LoVo (cell line): ENCODE data around the gene HDAC9.
"Not testable (repeated sequence)": the region's sequence is repeated elsewhere in the genome, so short reads cannot be mapped to it uniquely, and the experiment has no call there.

Experiments
- DNase-seq: peaks from one replicate; pipeline ENCODE4 v3.0.0-alpha.2; 2016; ENCODE audit warnings: low spot score

The HDAC9 gene

DNA sequence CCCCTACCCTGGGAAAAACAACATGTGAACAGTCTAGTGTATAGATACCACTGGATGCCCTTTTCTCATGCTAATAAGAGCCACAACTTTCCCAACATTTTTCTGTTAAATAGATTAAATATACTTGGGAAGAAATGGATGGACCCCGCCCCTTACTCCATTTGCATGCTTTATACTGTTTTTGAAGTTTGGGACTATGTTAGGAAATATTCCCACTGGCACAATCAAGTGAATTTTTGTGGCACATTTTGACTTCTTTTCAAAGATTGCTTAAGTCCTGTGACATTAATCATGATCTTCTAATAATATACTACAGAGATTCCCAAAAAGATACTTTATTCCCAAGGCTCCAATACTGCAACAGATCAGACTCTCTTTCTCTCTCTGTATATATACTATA, 405.3 kb downstream of the HDAC9 start:
- no peak for DNase-seq

DNA sequence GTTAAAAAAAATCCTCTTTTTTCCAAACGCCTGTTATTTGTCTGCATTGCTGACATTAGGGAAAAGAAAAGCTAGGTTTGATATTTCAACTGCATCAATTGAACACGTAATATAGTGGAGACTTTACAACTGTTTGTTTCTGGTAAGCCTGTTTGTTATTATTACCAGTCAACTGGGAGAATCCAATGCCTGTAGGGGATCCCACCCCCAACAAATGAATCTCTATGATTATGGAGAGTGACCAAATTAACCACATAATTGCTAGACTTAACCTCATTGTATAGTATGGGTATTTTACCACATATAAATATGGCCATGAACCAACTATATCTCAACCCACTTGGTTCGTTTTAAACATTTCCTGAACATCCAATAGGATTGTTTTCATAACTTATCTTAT, 405.8 kb downstream of the HDAC9 start:
- DNase-seq, result no peak

DNA sequence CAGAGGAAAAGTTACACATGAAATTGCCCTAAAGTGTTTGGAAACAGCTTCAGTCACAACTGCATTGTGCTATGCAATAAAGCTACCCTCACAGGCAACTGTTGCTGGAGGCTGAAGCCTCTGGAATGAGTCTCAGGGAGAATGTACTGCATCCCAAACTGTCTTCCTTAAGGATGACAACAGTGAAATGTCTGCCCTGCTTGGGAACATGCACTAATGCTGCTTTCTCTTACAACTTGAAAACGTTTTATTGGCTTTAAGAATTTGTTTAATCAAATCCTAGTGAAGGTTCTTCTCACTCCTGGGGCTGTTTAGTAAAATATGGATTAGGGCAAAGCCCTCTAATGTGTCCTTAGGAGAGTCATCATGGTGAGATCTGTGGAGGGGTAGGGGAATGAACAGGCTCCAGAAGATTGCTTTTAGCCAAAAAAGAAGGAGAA, 406.5 kb downstream of the HDAC9 start:
- no peak for DNase-seq

DNA sequence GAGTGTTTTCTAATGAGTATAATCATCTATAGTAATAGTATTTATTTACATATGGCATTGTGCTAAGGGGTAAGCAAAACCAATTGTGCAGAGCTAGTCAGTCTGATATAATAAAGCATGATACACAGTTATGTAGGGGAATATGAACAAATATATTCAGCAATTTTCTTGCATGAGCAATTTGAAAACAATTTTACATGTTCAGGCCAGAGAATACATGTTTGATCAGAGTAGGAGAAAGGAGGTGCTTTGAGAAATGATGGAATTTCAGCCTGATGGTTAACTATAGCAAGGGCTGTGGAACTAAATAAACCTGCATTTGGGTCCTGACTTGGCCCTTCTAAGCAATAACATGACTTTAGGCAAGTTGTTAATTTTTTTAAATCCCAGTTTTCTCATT, 407.3 kb downstream of the HDAC9 start:
- no peak for DNase-seq

DNA sequence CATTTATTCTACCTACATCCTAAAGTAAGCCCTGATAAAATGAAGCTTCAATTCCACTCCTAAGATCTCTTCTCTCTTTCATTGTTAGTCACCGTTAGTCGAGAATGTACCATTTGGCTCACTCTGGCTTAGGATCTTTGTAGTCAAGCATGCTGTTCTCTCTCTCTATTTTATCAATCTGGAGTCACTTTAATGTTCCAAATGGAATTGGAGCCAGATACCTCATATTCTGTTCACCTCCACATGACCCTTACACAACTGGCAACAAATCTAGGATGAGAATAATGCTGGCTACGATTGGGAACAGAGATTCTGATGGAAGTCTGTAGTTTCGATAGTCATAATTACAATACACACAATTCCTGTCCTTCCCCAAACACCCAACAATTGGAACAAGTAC, 408.1 kb downstream of the HDAC9 start:
- no peak for DNase-seq

DNA sequence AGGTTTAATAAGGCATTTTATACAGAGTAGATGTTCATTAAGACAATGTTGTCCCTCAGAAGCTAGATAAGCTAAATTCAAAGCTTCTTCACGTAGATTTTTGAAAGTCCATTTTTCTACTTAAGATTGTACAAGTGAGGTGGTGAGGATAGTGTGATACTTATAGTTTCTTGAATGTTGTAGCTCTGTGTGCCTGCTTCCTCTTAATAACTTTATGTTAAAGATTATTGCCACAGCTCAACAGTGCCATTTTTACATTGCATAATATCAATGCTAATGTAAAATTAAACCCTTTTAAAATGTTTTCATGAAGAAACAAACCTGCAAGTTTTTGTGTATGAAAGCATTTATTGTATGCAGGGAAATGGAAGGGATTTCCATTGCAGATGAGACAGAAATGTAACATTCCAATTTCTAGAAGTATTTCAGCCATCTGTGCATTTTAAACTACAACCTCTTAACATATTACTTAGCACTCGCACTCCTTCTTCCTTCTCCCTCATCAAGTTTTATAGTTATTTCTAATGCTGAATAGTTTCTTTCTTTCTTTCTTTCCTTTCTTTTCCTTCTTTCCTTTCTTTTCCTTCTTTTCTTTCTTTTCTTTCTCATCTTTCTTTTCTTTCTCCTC, 409.9 kb downstream of the HDAC9 start:
- no peak for DNase-seq

DNA sequence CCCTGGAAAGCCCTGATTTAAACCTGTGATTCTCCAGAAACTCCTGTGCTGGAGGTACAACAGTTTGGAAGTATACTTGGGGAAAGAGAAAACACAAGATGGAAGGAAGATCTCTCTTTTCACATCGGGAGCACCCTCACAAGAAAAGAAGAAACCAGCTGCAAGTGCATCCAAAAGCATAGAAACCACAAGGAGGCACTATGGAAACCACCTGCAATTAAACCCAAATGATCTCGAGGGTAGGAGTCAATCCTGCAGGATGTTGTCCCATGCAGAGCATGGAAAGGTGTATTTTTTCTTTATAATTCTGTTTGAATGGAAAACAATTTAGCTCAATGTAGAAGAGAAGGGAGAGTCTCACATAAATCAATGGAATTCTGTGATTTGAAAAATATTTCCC, 411.4 kb downstream of the HDAC9 start:
- no peak for DNase-seq

DNA sequence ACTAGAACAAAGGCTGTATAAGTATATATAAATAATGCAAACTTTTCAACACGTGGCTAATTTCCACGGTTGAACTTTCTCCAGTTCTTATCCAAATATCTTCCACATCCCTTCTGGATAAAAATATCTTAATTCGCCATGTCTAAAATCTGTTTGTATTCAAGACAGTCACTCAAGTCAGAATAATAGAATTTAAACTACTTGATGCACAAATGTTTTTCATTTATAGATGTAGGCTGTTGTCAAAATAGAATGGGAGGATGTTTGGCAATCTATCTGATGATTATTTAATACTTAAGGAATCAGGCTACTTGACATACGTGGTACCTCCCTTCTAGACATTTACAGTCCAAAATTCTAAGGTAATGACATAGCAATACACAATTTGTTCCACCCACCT, 417.6 kb downstream of the HDAC9 start:
- no peak for DNase-seq

DNA sequence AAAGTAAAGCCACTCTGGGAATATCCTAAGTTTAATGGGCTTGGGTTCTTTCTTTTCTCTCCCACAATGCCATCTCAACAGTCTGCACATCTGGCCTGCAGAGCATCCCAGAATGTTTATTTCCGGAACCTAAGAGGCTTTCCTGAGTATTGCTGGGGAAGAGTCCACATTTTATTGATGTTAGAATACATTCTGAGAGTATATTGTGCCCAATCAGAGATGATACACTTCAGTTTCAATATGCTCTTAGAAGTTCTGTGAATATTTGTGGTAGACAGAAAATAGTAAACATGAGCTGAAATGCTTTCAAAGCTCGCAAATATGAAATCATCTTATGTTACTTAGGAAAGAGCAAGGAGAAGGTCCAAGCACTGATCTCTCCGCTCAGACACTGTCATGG, 421.3 kb downstream of the HDAC9 start:
- no peak for DNase-seq

DNA sequence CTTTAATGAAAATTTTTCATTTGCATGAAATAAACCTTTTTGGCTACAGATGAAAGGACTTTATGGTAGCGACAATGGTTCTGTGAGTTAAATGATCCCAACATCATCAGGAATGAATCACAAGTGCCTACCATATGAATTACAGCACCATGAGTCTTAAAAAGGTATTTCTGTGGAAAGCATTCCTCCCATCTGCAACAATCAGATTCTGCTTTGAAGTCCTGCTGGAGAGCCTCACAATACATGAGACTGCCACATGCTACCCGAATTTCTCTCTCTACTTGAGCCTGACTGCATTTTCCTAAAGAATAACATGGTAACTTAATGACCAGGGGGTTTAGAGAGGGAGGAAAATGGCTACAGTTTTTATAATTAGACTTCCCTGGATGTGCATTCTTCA, 431.6 kb downstream of the HDAC9 start:
- DNase-seq, result no peak

DNA sequence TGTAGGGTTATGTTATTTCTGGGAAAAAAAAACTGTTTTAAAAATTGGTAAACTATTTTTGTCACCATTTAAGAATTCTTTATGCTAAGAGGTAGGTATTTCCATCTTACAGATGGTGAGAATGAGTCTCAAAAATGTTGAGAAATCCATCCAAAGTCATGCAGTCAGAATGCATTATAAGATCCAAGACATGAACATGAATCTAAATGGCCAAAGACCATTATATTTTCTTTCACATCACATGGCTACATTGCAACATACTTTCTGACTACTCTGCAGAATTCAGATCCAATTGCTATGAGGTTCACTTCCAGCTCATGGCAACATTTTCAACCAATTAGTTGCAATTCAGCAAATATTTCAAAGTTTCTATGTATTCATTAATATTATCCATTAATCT, 440.7 kb downstream of the HDAC9 start:
- DNase-seq, result no peak

DNA sequence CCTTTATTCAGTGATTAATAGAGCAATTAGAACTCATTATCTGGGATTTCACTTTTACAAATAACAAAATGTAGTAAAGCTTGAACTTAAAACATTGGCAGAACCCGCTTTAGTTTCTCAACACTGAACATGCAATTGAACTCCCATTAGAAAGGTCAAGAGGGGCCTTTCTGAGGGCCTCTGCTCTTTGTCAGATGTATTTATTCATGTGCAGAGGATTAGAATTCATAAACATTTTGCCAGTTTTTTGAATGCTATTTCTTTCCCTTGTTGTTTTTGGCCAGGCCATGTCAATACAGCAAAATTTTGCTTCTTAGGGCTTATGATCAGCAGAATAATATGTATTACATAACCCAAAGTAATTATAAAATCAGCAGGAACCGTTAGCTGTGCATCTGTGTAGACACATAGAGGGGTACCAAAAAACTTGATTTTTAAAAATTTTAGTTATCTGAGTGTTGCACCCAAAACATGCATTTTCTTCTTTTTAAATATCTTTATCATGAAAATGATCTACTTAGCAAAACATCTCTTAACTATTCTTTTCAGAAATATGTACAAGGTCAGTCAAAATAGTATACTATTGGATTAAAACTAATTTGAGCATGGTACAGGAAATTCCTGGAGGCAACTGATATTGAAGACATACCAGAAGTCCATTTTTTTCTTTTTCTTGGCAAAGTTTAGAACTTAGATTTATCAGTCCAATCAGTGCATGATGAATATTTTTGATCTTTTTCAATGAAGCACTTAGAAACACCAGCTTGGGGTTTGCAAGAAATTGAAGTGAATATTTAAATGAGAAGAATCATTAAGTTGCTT, 444.4 kb downstream of the HDAC9 start:
- no peak for DNase-seq

DNA sequence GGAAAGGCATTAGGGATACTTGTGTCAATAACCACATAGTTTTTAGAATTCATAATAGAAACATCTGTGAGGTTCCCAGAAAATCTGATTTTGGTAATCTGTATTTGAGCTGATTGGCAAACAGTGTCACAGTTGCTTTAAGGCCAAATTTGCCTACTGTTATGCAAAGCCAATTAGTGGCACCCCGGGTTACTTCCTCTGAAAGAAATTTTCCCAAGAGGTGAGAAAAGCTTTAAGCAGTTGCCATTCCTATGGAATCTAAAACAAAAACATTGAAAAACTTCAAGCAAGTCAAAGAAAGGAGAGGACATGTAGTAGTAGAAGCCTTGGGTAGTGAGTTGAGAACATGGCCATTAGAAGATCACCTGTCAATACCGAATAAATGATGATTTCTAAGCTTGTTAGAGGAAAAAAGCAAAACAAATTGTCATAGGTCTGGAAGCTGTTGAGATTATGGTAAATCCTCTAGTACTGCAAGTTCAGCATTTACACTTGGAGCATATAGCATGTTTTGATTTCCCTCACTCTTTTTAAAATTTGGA, 445.1 kb downstream of the HDAC9 start:
- no peak for DNase-seq

DNA sequence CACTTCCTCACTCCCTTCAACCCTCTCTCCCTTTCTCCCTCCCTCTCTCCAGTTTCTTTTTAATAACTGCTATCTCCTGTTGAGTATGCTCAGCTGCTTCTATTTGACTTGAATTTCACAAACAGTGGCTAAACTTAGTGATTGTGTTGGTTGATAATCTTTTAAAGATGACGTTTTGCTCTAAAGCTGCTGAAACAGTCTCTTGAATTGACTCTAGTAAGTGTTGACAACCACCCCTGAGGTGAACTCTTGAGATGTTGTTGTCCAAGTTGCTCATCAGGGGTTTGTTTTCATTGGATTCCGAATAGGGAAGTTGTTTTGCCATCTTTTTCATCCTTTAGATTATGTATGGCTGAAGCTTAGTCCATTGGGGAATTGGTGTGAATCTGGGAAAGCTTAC, 445.7 kb downstream of the HDAC9 start:
- no peak for DNase-seq

DNA sequence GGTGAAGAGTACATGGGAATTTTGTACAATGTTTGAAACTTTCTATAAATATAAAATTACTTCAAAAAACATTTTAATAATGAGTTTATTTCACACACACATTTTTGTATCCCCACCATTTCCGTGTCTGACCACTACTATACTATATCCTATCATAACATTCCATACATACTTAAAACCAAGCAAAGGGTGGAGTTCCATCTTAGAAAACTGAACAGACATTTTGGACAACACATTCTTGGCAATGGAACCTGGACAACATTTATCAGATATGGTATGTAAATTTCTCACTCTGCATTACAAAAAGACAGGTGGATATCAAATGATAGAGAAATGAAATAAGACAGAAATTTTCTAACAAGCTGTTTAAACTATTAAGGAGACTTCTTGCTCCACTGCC, 453.0 kb downstream of the HDAC9 start:
- no peak for DNase-seq

DNA sequence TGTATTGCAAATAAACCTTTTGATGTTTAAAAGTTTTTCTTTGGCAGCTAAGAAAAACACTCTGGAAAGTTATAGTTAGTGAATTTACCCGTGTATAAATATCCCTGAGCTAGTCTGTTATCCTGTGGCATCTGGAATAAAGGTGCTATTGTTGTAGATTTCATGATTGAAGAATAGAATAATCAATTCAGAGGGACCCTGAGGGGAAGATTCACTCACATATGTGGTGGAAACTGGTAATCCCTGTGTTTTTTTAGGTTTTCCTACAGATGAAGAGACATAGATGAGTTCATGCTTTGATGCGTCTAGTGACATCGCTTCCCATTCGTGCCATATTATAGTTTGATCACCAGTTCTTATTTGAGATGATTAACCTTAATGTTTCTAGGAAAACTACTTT, 457.3 kb downstream of the HDAC9 start:
- DNase-seq, result no peak

DNA sequence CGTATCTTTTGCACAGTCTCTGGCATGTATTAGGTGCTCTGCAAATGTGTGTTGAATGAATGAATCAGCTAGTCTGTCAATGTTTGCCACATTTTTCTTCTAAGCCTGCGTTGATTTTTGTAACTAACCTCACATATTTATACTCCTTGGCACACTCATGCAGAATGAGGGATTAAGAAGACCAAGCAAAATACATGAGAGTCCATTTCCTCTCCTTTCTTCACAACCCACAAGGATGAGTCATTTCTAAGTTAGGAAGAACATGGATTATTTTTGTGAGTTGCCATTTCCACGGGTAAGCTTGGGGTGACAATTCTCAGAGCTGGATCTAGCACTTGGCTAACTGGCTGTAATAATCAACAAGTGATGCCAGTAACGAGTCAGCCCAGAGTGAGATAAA, 463.1 kb downstream of the HDAC9 start:
- no peak for DNase-seq

DNA sequence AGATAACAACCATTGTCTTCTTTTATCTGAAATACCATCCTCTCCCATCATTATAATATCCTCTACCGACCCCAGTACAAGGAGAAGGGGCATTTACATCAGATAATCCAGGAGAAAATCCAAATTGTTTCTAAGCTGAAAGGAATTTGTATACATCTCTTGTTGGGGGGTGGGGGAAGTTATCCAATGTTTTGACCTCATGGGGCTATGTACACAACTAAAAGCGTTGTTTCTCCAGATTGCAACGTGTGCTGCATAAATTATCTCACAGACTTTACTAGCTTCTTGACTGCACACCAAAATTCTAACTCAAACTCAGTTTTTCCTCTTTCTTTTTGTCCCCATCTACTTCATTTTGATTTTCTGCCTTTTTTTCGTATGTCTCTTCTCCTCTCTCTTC, 465.2 kb downstream of the HDAC9 start:
- no peak for DNase-seq

DNA sequence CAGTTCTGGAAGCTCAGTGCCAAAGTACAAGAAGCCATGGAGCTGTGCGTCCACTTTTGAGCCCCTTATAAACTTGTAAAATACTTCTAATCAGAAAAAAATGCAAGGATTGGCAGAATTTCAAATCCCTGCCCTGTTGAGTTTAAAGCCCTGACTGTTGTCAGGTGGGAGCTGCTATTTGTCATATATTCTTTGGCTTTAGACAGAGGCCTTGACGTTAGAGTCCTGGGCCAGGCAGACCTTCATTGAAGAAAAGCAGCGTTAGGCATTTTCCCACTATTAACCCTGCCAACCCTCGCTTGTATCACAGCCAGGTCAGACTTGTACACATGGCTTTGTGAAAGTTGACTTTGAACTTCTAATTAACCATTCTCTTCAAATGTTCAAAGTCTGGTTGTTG, 466.5 kb downstream of the HDAC9 start:
- DNase-seq, result peak; percentile 13

DNA sequence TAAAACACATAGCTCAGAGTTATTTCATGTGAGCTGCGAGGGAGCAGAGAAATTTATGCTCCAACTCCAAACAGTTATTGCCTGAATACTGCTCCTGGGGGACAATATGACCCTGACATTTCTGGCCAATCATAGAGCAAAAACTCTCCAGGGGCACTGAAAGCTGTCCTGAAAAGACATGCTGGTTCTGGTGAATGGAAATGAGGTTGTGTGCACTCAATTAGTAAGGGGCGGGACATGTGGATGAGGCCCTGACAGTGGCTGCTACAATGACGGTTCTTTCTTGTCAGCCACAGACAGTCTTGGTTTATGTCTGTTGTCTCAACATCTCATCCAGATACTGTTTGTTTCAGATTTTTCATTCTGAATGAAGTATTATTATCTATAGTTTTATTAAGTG, 470.1 kb downstream of the HDAC9 start:
- no peak for DNase-seq

DNA sequence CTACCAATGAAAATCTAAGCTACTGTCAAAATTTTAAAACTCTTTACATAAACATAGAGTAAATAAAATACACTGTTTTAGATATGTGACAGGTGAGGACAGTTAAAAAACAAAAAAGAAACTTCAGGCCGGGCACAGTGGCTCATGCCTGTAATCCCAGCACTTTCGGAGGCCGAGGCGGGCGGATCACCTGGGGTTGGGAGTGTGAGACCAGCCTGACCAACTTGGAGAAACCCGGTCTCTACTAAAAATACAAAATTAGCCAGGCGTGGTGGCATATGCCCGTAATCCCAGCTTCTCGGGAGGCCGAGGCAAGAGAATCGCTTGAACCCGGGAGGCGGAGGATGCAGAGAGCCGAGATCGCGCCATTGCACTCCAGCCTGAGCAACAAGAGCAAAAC, 472.2 kb downstream of the HDAC9 start:
- DNase-seq, result not testable (repeated sequence)

DNA sequence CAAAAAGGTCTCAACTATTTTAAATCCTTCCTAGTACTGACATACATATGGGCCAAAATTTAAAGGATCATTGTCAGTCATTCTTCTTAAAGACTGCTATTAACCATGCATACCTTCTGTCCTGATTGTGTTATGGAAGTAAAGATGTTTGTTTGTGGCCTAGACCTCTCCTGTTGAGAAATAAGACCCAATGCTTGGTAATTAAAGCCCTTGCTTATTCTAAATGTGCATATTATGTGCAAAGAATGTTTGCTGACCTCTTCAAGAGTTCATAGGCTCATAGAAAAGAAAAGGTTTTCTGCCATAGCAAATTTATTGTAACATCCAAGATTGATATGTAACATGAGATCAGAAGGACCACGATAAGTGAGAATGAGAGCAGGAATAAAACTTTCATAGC, 476.3 kb downstream of the HDAC9 start:
- no peak for DNase-seq

DNA sequence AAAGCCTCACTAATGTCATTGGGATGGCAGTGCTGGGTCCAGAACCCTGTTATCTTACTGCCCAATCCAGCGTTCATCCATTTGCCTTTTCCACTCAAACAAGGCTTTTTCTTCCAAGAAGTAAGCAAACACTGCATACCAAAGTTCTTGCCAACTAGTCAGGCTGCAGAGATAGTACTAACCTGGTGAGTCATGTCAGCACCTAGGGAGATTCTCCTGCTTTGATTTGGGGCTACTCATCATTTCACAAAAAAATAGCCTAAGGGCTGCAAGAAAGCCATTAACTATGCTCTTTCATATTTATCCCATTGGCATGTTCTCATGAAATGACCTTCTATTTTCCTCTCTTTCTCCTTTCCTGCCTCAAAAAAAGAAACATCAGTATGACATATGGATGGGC, 479.3 kb downstream of the HDAC9 start:
- DNase-seq, result peak; percentile 15

DNA sequence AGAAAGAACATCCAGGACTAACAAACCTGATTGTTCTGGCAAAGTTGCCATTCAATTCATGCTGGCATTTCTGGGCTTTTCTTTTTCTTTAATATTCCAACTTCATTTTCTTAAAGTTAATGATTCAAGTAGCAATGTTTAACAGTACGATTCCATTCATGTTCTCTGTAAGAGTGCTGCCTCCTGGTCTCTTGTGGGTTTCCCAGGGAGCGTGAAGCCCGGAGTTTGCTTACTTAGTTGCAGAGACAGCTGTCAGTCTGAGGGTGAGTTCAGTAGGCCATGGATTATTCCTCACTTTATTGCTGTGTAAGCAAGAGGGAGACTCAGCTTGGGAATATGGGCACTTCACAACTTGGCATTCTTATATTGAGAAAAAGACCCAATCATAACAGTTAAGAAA, 479.7 kb downstream of the HDAC9 start:
- no peak for DNase-seq
